Measurements from ENCODE around the gene ADAMTS12.

ADAMTS12 gene

GRCh38 chr5:33513462-33514185 lies 378.2 kb downstream of the ADAMTS12 start:
- no peaks in the 10 kb centered on the region for H3K9me3 ChIP-seq (ENCODE audit: control insufficient read depth, low read length)
- no peak overlapping the region for H3K9ac ChIP-seq
- H3K36me3 ChIP-seq (ENCODE audit: control insufficient read depth, insufficient read depth, low read length) = no peaks in the 10 kb centered on the region
- H2AFZ ChIP-seq = no peak overlapping the region
- H3K4me1 ChIP-seq = no peaks in the 10 kb centered on the region
- no peaks in the 10 kb centered on the region for H3K27me3 ChIP-seq (ENCODE audit: control insufficient read depth, insufficient read depth, low read length)
- TF ChIP-seq CTCF (IDR thresholded peaks at IDR 0.05) = no peak
- no peaks in the 10 kb centered on the region for H3K79me2 ChIP-seq
- H3K27ac ChIP-seq = no peak overlapping the region
- no peak overlapping the region for H3K4me3 ChIP-seq (ENCODE audit: low read depth, low read length)
- no peak overlapping the region for H3K4me2 ChIP-seq (ENCODE audit: low read length)

GRCh38 chr5:33509036-33509435 lies 382.8 kb downstream of the ADAMTS12 start:
- Histone ChIP-seq H3K9ac (no peak overlapping the region), H3K36me3 (ENCODE audit: control insufficient read depth, insufficient read depth, low read length) (no peaks in the 10 kb centered on the region), H3K27ac (no peak overlapping the region), H2AFZ (no peak overlapping the region), H3K4me1 (no peaks in the 10 kb centered on the region), H3K79me2 (no peaks in the 10 kb centered on the region), H3K27me3 (ENCODE audit: control insufficient read depth, insufficient read depth, low read length) (no peaks in the 10 kb centered on the region), H3K4me3 (ENCODE audit: low read depth, low read length) (no peak overlapping the region), H3K4me2 (ENCODE audit: low read length) (no peak overlapping the region), H3K9me3 (ENCODE audit: control insufficient read depth, low read length) (no peaks in the 10 kb centered on the region)
- no peak for TF ChIP-seq CTCF (IDR thresholded peaks at IDR 0.05)

GRCh38 chr5:33507426-33507825 lies 384.4 kb downstream of the ADAMTS12 start:
- Histone ChIP-seq H3K79me2 (no peaks in the 10 kb centered on the region), H3K9ac (no peak overlapping the region), H3K27ac (no peak overlapping the region), H3K4me3 (ENCODE audit: low read depth, low read length) (no peak overlapping the region), H3K27me3 (ENCODE audit: control insufficient read depth, insufficient read depth, low read length) (no peaks in the 10 kb centered on the region), H2AFZ (no peak overlapping the region), H3K36me3 (ENCODE audit: control insufficient read depth, insufficient read depth, low read length) (no peaks in the 10 kb centered on the region), H3K9me3 (ENCODE audit: control insufficient read depth, low read length) (no peaks in the 10 kb centered on the region), H3K4me2 (ENCODE audit: low read length) (no peak overlapping the region), H3K4me1 (no peaks in the 10 kb centered on the region)
- no peak for TF ChIP-seq CTCF (IDR thresholded peaks at IDR 0.05)

GRCh38 chr5:33504570-33504969 lies 387.2 kb downstream of the ADAMTS12 start:
- Histone ChIP-seq H3K79me2 (no peaks in the 10 kb centered on the region), H3K36me3 (ENCODE audit: control insufficient read depth, insufficient read depth, low read length) (no peaks in the 10 kb centered on the region), H3K27ac (no peak overlapping the region), H3K4me1 (no peaks in the 10 kb centered on the region), H3K4me3 (ENCODE audit: low read depth, low read length) (no peak overlapping the region), H3K9ac (no peak overlapping the region), H2AFZ (no peak overlapping the region), H3K9me3 (ENCODE audit: control insufficient read depth, low read length) (no peaks in the 10 kb centered on the region), H3K4me2 (ENCODE audit: low read length) (no peak overlapping the region), H3K27me3 (ENCODE audit: control insufficient read depth, insufficient read depth, low read length) (no peaks in the 10 kb centered on the region)
- TF ChIP-seq CTCF (IDR thresholded peaks at IDR 0.05) = no peak

- H3K36me3 ChIP-seq (ENCODE audit: control insufficient read depth, insufficient read depth, low read length) = no peaks in the 10 kb centered on the region
- H3K4me2 ChIP-seq (ENCODE audit: low read length) = no peak overlapping the region
- no peaks in the 10 kb centered on the region for H3K27me3 ChIP-seq (ENCODE audit: control insufficient read depth, insufficient read depth, low read length)
- no peak overlapping the region for H3K9ac ChIP-seq
- H3K79me2 ChIP-seq = no peaks in the 10 kb centered on the region
- H2AFZ ChIP-seq = no peak overlapping the region
- no peak overlapping the region for H3K4me3 ChIP-seq (ENCODE audit: low read depth, low read length)
- H3K4me1 ChIP-seq = no peaks in the 10 kb centered on the region
- TF ChIP-seq CTCF (IDR thresholded peaks at IDR 0.05) = no peak
- H3K9me3 ChIP-seq (ENCODE audit: control insufficient read depth, low read length) = no peaks in the 10 kb centered on the region
- H3K27ac ChIP-seq = no peak overlapping the region
Measured at GRCh38 chr5:33501899-33502298, 389.9 kb downstream of the ADAMTS12 start.
